Testis (tissue), 3 donors: ENCODE measurements around the gene ACCSL. TPM values are rescaled to one million over a fixed set of nuclear protein-coding genes. Genes with fewer than 3 reads are reported as not detected.

ENCODE experiments used
- DNase-seq: peaks from one replicate; pipeline ENCODE4 v3.0.0-alpha.2; 2019
- H3K27ac ChIP-seq, 2 donors: fragments of 200-600 bp; sonication (generic); one replicate each; pipeline ENCODE4 v1.5.1; 2019
- H3K27me3 ChIP-seq: fragments of 200-600 bp; sonication (generic); one replicate; pipeline ENCODE4 v1.5.1; 2019
- H3K36me3 ChIP-seq: fragments of 200-600 bp; sonication (generic); one replicate; pipeline ENCODE4 v1.5.1; 2017; ENCODE audit warnings: low read depth; ENCODE audit errors: missing control alignments
- H3K4me1 ChIP-seq: fragments of 200-600 bp; sonication (generic); one replicate; pipeline ENCODE4 v1.5.1; 2019
- H3K4me3 ChIP-seq, 2 donors: fragments of 200-600 bp; sonication (generic); one replicate each; pipeline ENCODE4 v1.5.1; 2017 to 2019
- H3K9me3 ChIP-seq: fragments of 200-600 bp; sonication (generic); one replicate; pipeline ENCODE4 v1.5.1; 2017
- POLR2A ChIP-seq: fragments of 450-650 bp; IDR thresholded peaks from one replicate; pipeline ENCODE4 v1.6.1; 2017; ENCODE audit warnings: antibody characterized with exemption, mild to moderate bottlenecking, moderate library complexity
- WGBS, 2 donors: methylation state at CpG; one replicate each; pipeline ENCODE4 v1.1.5; 2018; 5-methylcytosine and 5-hydroxymethylcytosine counted together
- intact Hi-C: fragments of 100-400 bp; cut with DNase I; formaldehyde crosslinking; loops from one replicate; pipeline ENCODE4 v1.15.1; 2023; ENCODE audit warnings: low total_unique reads
- polyA plus RNA-seq: library from polyadenylated mRNA; stranded (reverse); fragments of 350-450 nt; fragmentation: Illumina TruSeq; extraction: RNeasy Lipid Tissue Mini Kit (QIAGEN cat#74804); gene quantifications from one replicate; pipeline ENCODE4 v1.2.3, GENCODE V29; 2014; ENCODE audit warnings: low read depth, low replicate concordance; ENCODE audit not compliant: insufficient read depth
- total RNA-seq, 2 donors: library from RNA; depleted of rRNA; stranded (reverse); fragments of >200 nt; gene quantifications; one replicate each; pipeline ENCODE4 v1.2.3, GENCODE V29; 2016
- TF ChIP-seq, protein P1 (sequence below), 3 experiments: fragments of 450-650 bp in 2 of 3; fragments of 200-600 bp in 1 of 3; sonication (generic) in 1 of 3; IDR thresholded peaks; one replicate each; pipeline ENCODE4 v1.5.1; 2016 to 2019; ENCODE audit warnings: antibody characterized with exemption in 3 of 3, mild to moderate bottlenecking in 2 of 3, moderate library complexity in 1 of 3

ACCSL gene
- total and polyA plus RNA-seq, 3 donors from 2014 or later: 0.25 to 0.79 (median 0.67) TPM

DNA sequence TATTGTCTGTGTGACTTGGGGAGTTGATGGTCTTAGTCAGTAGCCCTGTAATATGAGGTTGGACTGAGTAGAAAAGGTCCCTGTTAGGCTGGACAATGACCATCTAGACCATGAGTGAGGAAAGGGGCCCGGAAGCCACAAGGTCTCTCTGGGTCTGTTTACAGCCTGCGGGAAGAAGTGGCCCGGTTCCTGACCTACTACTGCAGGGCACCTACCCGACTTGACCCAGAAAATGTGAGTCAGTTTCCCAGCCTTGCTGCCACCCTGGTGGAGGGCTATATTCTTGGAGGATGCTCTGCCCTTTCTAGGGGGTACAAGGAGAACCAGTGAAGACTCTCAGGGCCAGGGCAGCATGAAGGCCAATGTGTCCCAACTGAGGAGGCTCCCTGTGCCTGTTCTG is 3.4 kb downstream of the ACCSL start:
- no peaks in the 10 kb centered on the region for H3K9me3 ChIP-seq
- H3K27ac ChIP-seq: no peak overlapping the region
- no peaks in the 10 kb centered on the region for H3K4me1 ChIP-seq
- DNase-seq: no peak
- H3K27me3 ChIP-seq: no peaks in the 10 kb centered on the region
- intact Hi-C loops: no loop called here
- no peaks in the 10 kb centered on the region for H3K36me3 ChIP-seq
- no peak for TF ChIP-seq POLR2A
- TF ChIP-seq, protein P1, sequence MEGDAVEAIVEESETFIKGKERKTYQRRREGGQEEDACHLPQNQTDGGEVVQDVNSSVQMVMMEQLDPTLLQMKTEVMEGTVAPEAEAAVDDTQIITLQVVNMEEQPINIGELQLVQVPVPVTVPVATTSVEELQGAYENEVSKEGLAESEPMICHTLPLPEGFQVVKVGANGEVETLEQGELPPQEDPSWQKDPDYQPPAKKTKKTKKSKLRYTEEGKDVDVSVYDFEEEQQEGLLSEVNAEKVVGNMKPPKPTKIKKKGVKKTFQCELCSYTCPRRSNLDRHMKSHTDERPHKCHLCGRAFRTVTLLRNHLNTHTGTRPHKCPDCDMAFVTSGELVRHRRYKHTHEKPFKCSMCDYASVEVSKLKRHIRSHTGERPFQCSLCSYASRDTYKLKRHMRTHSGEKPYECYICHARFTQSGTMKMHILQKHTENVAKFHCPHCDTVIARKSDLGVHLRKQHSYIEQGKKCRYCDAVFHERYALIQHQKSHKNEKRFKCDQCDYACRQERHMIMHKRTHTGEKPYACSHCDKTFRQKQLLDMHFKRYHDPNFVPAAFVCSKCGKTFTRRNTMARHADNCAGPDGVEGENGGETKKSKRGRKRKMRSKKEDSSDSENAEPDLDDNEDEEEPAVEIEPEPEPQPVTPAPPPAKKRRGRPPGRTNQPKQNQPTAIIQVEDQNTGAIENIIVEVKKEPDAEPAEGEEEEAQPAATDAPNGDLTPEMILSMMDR (IDR thresholded peaks at IDR 0.05): no peak
- 92 to 95% methylated on average over 3 to 4 of the region's 4 CpGs for WGBS, 2 donors
- H3K4me3 ChIP-seq: no peak overlapping the region

DNA sequence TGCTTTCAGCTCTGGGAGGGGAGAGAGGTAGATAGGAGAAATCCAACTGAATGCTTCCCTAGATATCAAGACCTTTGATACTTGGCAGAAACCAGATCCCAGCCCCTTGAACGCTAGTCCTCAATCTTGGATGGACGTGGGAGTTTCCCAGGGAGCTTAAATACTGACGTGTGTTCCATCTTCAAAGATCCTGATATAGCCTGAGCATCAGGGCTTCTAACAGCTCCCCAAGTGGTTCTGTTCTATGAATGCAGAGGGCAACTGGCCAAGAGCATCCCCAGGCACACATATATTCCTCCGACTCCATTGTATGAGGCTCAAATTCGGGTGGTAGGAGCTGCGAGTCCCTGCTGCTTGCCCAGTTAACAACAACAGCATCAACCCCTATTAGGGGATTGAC is 9.6 kb downstream of the ACCSL start:
- no peak overlapping the region for H3K4me3 ChIP-seq
- H3K36me3 ChIP-seq: no peaks in the 10 kb centered on the region
- intact Hi-C loops: no loop called here
- H3K9me3 ChIP-seq: no peaks in the 10 kb centered on the region
- 59 to 72% methylated on average over 6 of the region's 6 CpGs for WGBS, 2 donors
- no peaks in the 10 kb centered on the region for H3K27me3 ChIP-seq
- no peak for DNase-seq
- no peak for TF ChIP-seq POLR2A
- TF ChIP-seq, protein P1 (IDR thresholded peaks at IDR 0.05): no peak
- no peak overlapping the region for H3K27ac ChIP-seq
- H3K4me1 ChIP-seq: no peaks in the 10 kb centered on the region

DNA sequence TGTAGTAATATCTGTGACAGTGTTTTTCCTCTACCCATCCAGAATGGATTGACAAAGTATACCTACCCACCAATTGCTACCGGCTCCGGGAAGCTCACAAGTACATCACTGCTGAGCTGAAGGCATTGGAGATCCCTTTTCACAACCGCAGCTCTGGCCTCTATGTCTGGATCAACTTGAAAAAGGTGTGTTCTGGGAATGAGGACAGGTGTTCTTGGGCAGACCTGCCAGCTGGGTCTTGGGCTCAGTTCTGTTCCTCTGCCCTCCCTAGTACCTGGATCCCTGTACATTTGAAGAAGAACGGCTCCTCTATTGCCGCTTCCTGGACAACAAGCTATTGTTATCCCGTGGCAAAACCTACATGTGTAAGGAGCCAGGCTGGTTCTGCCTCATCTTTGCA is 10.5 kb downstream of the ACCSL start:
- no peak for DNase-seq
- H3K4me1 ChIP-seq: no peaks in the 10 kb centered on the region

GRCh38 chr11:44065161-44065661 is 17.4 kb downstream of the ACCSL start:
- H3K9me3 ChIP-seq: no peaks in the 10 kb centered on the region
- H3K27me3 ChIP-seq: no peaks in the 10 kb centered on the region
- intact Hi-C loops: no loop called here
- H3K4me1 ChIP-seq: peaks cover 7% of the 10 kb centered on the region
- H3K27ac ChIP-seq: peak overlapping the region; percentile 93 to 96
- no peaks in the 10 kb centered on the region for H3K36me3 ChIP-seq
- WGBS, 2 donors: 49 to 54% methylated on average over 4 of the region's 4 CpGs
- no peak for DNase-seq
- TF ChIP-seq, protein P1 (IDR thresholded peaks at IDR 0.05): no peak
- no peak for TF ChIP-seq POLR2A
- no peak overlapping the region for H3K4me3 ChIP-seq

More for the DNA sequence above, 10.5 kb downstream of the ACCSL start:
- Histone ChIP-seq H3K27me3 (no peaks in the 10 kb centered on the region), H3K4me3 (no peak overlapping the region), H3K36me3 (no peaks in the 10 kb centered on the region), H3K27ac (no peak overlapping the region), H3K9me3 (no peaks in the 10 kb centered on the region)
- TF ChIP-seq, protein P1 (IDR thresholded peaks at IDR 0.05): no peak
- no peak for TF ChIP-seq POLR2A
- intact Hi-C loops: no loop called here
- 83 to 93% methylated on average over 6 of the region's 6 CpGs for WGBS, 2 donors
